ENCODE data around the gene CDH26.
"Not testable (repeated sequence)": the region's sequence is repeated elsewhere in the genome, so short reads cannot be mapped to it uniquely, and the experiment has no call there.

The CDH26 gene

DNA sequence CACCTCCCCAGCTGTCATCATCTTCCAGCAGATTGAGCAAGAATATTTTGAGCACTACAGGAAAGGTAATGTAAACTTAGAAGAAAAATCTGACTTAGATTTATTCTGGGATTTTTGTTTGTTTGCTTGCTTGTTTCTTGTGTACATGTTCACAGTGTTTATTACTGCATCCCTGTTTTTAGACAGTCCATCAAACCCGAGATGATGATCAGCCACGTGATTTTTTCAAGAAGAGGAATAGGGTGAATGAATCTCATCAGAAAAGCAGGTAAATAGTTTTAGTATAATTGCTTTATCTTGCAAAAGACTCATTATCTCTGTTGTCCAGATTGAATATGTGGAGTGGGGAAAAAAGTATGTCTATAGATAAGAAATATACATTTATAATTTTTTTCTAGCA lies 16.0 kb upstream of the CDH26 start:
- DNase-seq = no peak

- no peak for DNase-seq
Observed at GRCh38 chr20:59944726-59945125, 13.5 kb upstream of the CDH26 start.

DNA sequence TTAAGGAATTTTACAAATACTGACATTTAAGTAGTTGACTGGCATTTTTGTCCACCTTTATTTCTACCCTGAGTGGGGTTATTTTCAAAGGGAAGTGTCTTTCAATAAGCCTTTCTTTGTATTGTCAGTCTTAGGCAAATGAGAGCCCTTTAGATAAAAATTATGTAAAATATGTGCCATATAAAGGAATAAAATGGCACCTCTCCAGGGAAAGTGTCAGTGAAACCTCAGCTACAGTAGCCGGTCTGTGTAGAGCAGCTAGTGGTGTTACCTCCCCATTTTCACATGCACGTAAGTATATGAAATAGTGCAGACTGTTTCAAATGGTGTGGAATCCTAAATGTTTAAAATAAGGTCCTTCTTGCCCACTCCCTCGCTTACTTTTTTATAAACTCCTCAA lies 13.0 kb upstream of the CDH26 start:
- DNase-seq = no peak

GRCh38 chr20:59945731-59946130 lies 12.5 kb upstream of the CDH26 start:
- DNase-seq = no peak

GRCh38 chr20:59947376-59947775 lies 10.8 kb upstream of the CDH26 start:
- no peak for DNase-seq

DNA sequence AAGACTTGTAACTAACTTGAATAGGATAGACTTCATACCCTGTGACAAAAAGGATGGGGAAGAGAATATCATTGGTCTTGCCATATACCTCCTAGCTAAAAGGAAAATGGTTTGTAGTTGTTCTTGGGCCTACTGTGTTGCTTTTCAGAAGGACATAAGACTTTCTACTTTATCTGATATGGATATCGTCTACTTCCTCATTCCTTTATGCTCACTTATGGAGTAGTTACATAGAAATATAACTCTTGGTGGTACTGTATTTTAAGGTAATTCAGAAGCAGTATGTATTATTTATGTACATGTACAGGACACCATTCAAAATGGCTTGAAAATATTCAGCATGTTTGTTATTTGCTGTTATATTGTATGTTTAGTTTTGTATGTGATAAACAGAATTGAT lies 10.0 kb upstream of the CDH26 start:
- DNase-seq = no peak

- DNase-seq = no peak
Observed at GRCh38 chr20:59948828-59949720, 9.1 kb upstream of the CDH26 start.

GRCh38 chr20:59949911-59950310 lies 8.3 kb upstream of the CDH26 start:
- no peak for DNase-seq

DNA sequence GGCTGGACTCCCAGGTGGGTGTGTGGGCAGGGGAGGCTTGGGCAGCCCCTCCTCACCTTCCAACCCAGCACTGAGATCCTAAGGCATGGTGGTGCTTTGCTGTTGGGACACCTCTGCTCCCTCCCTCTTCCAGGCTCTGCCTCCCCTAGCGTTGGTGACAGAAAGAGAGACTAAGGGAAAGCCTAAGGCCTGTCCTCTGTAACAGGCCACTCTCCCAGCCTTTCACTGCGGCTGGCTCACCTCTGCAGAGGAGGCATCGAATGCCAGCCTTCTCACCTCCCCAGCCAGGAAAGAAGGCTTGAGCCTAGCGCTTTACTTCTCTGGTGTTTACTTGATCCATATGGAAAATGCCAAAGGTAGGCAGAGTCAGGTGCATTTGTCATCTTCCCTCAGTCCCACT lies 3.5 kb upstream of the CDH26 start:
- DNase-seq = no peak

DNA sequence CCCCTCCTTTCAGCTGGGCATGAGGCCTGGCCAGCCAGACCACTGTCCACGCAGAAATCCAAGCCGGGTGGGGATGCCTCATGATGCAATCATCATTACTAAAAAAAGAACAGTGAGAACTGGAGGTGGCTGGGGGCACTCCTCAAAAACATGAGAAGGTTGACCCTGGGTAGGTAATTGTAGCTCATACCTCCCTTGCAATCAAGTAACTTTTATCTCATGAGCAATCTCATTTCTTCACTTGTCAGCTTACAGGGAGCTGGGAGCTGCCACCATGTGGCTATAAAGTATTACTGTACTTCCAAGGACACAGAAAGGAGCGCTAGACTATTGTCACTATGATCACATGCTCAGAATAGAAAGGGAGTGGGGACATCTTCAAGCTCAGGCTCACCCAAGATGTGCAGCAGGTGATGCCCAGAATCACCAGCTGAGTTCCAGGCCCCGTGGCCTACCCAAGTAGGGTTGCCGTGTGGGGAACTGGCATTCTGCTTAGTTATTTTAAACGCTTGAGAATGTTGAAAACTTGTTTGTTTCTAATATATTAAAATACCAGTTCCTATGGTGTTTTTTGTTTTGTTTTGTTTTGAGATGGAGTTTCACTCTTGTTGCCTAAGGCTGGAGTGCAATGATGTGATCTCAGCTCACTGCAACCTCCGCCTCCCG lies 3.0 kb upstream of the CDH26 start:
- no peak for DNase-seq

DNA sequence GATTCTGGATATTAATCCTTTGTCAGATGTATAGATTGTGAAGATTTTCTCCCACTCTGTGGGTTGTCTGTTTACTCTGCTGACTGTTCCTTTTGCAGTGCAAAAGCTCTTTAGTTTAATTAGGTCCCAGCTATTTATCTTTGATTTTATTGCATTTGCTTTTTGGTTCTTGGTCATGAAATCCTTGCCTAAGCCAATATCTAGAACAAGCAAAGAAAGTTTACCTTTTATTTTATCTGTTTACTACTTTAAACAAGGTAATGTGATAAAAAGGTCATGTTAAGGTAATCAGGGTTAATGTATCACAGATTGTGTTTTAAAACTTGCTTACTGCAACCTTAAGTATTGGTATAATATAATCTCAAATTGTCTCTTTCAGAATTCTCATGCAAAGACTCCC lies 655 bp upstream of the CDH26 start:
- not testable (repeated sequence) for DNase-seq

- DNase-seq = no peak
Observed at GRCh38 chr20:59958626-59959025, 403 bp downstream of the CDH26 start.

DNA sequence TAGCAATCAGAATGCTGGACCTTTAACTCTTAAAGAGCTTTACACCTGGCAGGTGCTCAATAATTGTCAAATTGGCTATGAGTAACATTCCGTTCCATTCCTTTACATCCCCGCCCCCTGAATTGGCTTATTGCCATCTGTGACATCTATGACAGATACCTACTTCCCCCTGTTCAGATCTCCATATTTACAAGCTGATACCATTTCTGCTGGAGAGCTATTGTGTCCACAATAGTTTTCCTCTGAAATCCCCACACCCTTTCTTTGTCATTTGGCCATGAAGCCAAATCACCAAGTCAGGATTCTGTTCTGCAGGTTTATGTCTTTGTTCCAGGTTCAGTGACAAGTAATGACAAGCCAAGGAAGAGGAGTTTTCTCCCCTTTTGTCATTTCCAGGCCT lies 3.2 kb downstream of the CDH26 start:
- DNase-seq = no peak

DNA sequence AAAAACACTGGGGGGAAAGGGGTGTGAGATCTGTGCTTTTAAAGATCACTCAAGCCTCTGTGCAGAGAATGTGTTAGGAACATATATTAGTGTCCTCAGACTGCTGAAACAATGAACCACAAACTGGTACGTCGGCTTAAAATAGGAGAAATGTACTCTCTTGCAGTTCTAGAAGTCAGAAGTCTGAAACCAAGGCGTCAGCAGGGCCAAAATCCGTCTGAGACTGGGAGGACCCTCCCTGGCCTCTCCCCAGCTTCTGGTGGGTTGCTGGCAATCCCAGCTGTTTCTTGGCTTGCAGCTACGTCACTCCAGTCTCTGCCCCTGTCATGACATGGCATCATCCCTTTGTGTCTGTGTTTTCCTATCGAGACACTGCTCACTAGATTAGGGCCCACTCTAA lies 3.9 kb downstream of the CDH26 start:
- no peak for DNase-seq

GRCh38 chr20:59966428-59966827 lies 8.2 kb downstream of the CDH26 start:
- DNase-seq = no peak

- DNase-seq = no peak
Observed at GRCh38 chr20:59971428-59971827, 13.2 kb downstream of the CDH26 start.

DNA sequence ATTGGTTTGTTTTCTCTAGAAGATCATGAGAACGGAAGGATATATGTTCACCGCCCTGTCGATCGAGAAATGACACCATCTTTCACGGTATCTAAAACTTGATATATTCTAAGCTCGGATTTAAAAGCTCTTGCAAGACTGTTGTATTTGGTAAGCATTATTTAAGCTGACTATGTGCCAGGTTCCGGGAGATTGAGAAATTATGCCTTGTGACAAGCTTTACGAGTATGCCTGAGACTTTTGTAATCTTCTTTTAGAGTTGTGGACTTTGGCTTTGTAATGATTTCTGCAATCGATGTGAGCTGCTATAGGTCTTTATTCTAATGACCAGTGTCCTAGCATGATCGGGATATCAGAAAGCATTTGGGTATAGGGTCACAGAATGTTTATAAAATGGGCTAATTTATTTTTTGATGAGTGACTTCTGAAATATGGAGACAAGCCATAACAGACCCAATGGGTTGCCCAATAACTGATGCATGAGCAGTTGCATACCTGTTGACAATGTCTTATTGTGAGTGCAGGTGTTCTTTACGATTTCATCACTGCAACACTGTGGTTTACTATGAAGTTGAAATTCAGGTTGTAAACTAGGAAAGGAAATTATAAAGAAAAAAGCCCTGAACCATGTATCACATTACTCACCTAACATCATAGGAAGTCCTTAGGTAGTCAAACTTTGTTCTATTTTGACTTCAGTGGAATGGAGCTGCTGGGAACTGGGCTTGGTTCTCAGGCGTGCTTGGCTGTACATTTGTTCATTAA lies 14.0 kb downstream of the CDH26 start:
- DNase-seq = no peak

DNA sequence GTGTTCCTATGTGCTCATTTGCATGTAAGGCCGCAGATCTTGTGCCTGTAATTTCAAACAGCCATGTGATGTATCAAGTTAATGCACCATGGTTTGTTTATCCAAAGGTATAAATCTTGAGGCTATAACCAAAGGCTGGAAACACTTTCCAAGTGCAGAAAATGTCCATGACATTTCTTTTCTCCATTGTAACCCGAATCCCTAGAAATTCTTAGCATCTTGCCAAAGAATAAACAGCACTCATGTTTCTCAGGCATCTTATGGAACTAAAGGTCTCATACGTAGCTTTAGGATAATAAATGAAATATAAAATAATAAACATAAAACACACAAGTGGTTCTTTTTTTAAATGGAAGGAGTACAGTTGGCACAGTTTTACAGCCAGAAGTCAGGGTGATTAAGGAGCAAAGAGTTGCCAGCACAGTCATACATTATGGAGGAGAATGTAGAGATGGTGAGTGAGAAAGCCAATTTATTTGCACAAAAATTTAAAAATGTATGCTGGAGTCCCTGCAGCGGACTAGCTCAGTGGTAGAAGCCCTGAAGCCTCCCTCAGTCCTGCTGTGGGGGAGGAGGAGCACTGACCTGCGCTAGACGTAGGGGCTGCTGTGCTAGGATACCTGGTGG lies 18.0 kb downstream of the CDH26 start:
- DNase-seq = no peak

- no peak for DNase-seq
Observed at GRCh38 chr20:59977086-59977485, 18.9 kb downstream of the CDH26 start.

DNA sequence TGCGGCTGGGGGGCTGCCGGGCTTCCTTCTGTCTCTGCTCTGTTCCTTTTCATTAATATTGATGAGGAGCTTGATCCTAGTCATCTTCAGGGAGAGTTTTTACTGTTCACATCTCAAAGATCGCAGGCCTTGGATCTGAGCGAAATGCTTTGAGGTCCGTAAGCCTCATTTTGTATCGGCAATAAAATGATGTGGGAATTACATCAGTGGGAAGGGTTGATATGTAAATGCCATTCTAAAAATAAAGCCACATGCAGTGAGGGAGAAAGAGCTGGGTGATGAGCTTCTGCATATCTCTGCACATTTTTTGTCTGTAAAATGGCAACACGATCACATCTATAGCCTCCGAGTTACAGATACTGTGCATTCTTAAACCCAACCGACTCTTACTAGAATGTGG lies 24.9 kb downstream of the CDH26 start:
- DNase-seq = no peak

DNA sequence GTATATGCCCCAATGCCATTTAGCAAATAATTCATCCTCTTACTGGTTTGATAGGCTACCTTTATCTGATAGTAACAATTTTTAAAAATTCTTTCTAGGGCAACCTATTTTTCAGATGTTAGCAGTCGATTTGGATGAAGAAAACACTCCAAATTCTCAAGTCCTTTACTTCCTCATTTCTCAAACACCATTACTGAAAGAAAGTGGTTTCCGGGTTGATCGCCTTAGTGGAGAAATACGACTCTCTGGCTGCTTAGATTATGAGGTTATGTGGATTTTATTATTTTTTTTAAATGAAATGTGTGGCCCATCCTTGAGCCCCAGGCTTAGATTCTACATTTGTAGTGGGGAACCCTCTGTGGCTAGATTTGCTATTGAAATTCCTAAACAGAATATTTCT lies 26.3 kb downstream of the CDH26 start:
- no peak for DNase-seq

- no peak for DNase-seq
Observed at GRCh38 chr20:59985164-59985563, 26.9 kb downstream of the CDH26 start.

GRCh38 chr20:59985864-59986263 lies 27.6 kb downstream of the CDH26 start:
- no peak for DNase-seq
